Trophoblast cell (in vitro differentiated cells and primary cell): ENCODE measurements around the gene CORO2B.

ENCODE experiments used
- DNase-seq, 2 donors: peaks; one replicate each; pipeline ENCODE4 v3.0.0-alpha.2; 2016
- H2AFZ ChIP-seq: 2 replicates; pipeline ENCODE4 v1.6.1; 2013; ENCODE audit warnings: low read length, moderate library complexity, mild to moderate bottlenecking; ENCODE audit not compliant: insufficient read depth, poor library complexity
- H2AK5ac ChIP-seq: 2 replicates; pipeline ENCODE4 v1.6.1; 2013; ENCODE audit warnings: mild to moderate bottlenecking, low read length
- H2BK120ac ChIP-seq: 2 replicates; pipeline ENCODE4 v1.6.1; 2013; ENCODE audit warnings: low read length, mild to moderate bottlenecking, moderate library complexity; ENCODE audit not compliant: insufficient read depth, poor library complexity
- H2BK12ac ChIP-seq: 2 replicates; pipeline ENCODE4 v1.6.1; 2013; ENCODE audit warnings: mild to moderate bottlenecking, low read length, moderate library complexity
- H2BK5ac ChIP-seq: 2 replicates; pipeline ENCODE4 v1.6.1; 2013; ENCODE audit warnings: low read length, low read depth, moderate library complexity, mild to moderate bottlenecking; ENCODE audit not compliant: poor library complexity
- H3K14ac ChIP-seq: 2 replicates; pipeline ENCODE4 v1.6.1; 2013; ENCODE audit warnings: mild to moderate bottlenecking, low read length
- H3K18ac ChIP-seq: 2 replicates; pipeline ENCODE4 v1.6.1; 2013; ENCODE audit warnings: mild to moderate bottlenecking, low read length
- H3K23ac ChIP-seq: 2 replicates; pipeline ENCODE4 v1.6.1; 2013; ENCODE audit warnings: low read length
- H3K27ac ChIP-seq: 2 replicates; pipeline ENCODE4 v1.5.1; 2013; ENCODE audit warnings: low read depth, mild to moderate bottlenecking, inconsistent platforms, low read length, moderate library complexity
- H3K27me3 ChIP-seq: 2 replicates; pipeline ENCODE4 v1.6.1; 2013; ENCODE audit warnings: inconsistent platforms, mild to moderate bottlenecking, low read length, moderate library complexity; ENCODE audit not compliant: insufficient read depth
- H3K36me3 ChIP-seq, 2 experiments: 1 replicate in 1 of 2; 2 replicates in 1 of 2; pipeline ENCODE4 v1.6.1; 2013; ENCODE audit warnings: low read length in 2 of 2, mild to moderate bottlenecking in 2 of 2, moderate library complexity in 1 of 2; ENCODE audit not compliant: insufficient read depth in 2 of 2, control insufficient read depth in 1 of 2
- H3K4ac ChIP-seq: 2 replicates; pipeline ENCODE4 v1.6.1; 2013; ENCODE audit warnings: low read depth, mild to moderate bottlenecking, low read length, moderate library complexity
- H3K4me1 ChIP-seq, 2 experiments: 1 replicate in 1 of 2; 2 replicates in 1 of 2; pipeline ENCODE4 v1.6.1; 2013; ENCODE audit warnings: low read length in 2 of 2, mild to moderate bottlenecking in 2 of 2, moderate library complexity in 1 of 2; ENCODE audit not compliant: insufficient read depth in 2 of 2, control insufficient read depth in 1 of 2
- H3K4me2 ChIP-seq: 2 replicates; pipeline ENCODE4 v1.6.1; 2013; ENCODE audit warnings: inconsistent platforms, mild to moderate bottlenecking, low read length, moderate library complexity
- H3K4me3 ChIP-seq: 2 replicates; pipeline ENCODE4 v1.5.1; 2013; ENCODE audit warnings: mild to moderate bottlenecking, low read depth, low read length, inconsistent platforms
- H3K79me1 ChIP-seq: one replicate; pipeline ENCODE4 v1.6.1; 2013; ENCODE audit warnings: low read length
- H3K79me2 ChIP-seq: 2 replicates; pipeline ENCODE4 v1.6.1; 2013; ENCODE audit warnings: low read length, mild to moderate bottlenecking; ENCODE audit not compliant: control insufficient read depth, insufficient read depth, poor library complexity
- H3K9ac ChIP-seq: 2 replicates; pipeline ENCODE4 v1.6.1; 2013; ENCODE audit warnings: mild to moderate bottlenecking, low read length
- H3K9me3 ChIP-seq: 2 replicates; pipeline ENCODE4 v1.6.1; 2013; ENCODE audit warnings: low read depth, mild to moderate bottlenecking, control low read depth, inconsistent platforms, low read length; ENCODE audit not compliant: insufficient read depth
- H4K12ac ChIP-seq: 2 replicates; pipeline ENCODE4 v1.6.1; 2013; ENCODE audit warnings: low read depth, mild to moderate bottlenecking, low read length, moderate library complexity
- H4K8ac ChIP-seq: 2 replicates; pipeline ENCODE4 v1.6.1; 2013; ENCODE audit warnings: low read depth, mild to moderate bottlenecking, low read length, moderate library complexity
- H4K91ac ChIP-seq: one replicate; pipeline ENCODE4 v1.6.1; 2013; ENCODE audit warnings: low read depth, mild to moderate bottlenecking, low read length, moderate library complexity
- WGBS: extraction: QIAGEN DNeasy Blood & Tissue Kit; methylation state at CpG from one replicate; pipeline ENCODE4 v1.1.7; 2013; ENCODE audit warnings: missing lambda C conversion rate; ENCODE audit not compliant: insufficient read length, insufficient coverage; ENCODE audit errors: extremely low coverage; 5-methylcytosine and 5-hydroxymethylcytosine counted together

The CORO2B gene

GRCh38 chr15:68642491-68642845 lies 63.7 kb downstream of the CORO2B start:
- WGBS = no CpG with 5 or more reads among the region's 5 CpGs
- Histone ChIP-seq H3K36me3 (no peaks in the 10 kb centered on the region), H2AFZ (no peak overlapping the region), H3K14ac (no peak overlapping the region), H3K27ac (no peak overlapping the region), H3K9me3 (no peaks in the 10 kb centered on the region), H3K18ac (no peak overlapping the region), H2BK12ac (no peak overlapping the region), H3K4me1 (peaks cover 11 to 18% of the 10 kb centered on the region in 2 experiments), H3K4ac (no peak overlapping the region), H2AK5ac (no peak overlapping the region), H3K9ac (no peak overlapping the region), H3K4me2 (no peak overlapping the region), H4K12ac (no peak overlapping the region), H3K79me2 (no peaks in the 10 kb centered on the region), H3K4me3 (no peak overlapping the region), H3K23ac (no peak overlapping the region), H3K27me3 (no peaks in the 10 kb centered on the region), H3K79me1 (peaks cover 6% of the 10 kb centered on the region), H2BK5ac (no peak overlapping the region), H4K91ac (no peak overlapping the region), H4K8ac (no peak overlapping the region), H2BK120ac (no peak overlapping the region)
- DNase-seq = no peak

- peaks cover 11 to 18% of the 10 kb centered on the region in 2 experiments for H3K4me1 ChIP-seq
These were observed 64.5 kb downstream of the CORO2B start for GRCh38 chr15:68643216-68643830.

GRCh38 chr15:68644083-68644904 lies 65.5 kb downstream of the CORO2B start:
- Histone ChIP-seq H3K36me3 (no peaks in the 10 kb centered on the region), H3K27ac (no peak overlapping the region), H4K8ac (no peak overlapping the region), H3K9ac (no peak overlapping the region), H3K4me2 (no peak overlapping the region), H3K23ac (no peak overlapping the region), H3K14ac (no peak overlapping the region), H3K79me1 (peaks cover 6% of the 10 kb centered on the region), H3K27me3 (no peaks in the 10 kb centered on the region), H2AFZ (no peak overlapping the region), H3K4me3 (no peak overlapping the region), H2BK120ac (no peak overlapping the region), H3K79me2 (no peaks in the 10 kb centered on the region), H4K12ac (no peak overlapping the region), H3K4ac (no peak overlapping the region), H2BK5ac (no peak overlapping the region), H3K18ac (no peak overlapping the region), H2BK12ac (no peak overlapping the region), H3K9me3 (no peaks in the 10 kb centered on the region), H3K4me1 (peaks cover 11 to 18% of the 10 kb centered on the region in 2 experiments), H2AK5ac (no peak overlapping the region), H4K91ac (no peak overlapping the region)
- no CpG with 5 or more reads among the region's 8 CpGs for WGBS
- no peak for DNase-seq

More at GRCh38 chr15:68643216-68643830, 64.5 kb downstream of the CORO2B start:
- no CpG with 5 or more reads among the region's 5 CpGs for WGBS
- H3K18ac ChIP-seq = no peak overlapping the region
- H3K36me3 ChIP-seq = no peaks in the 10 kb centered on the region
- no peak overlapping the region for H2BK12ac ChIP-seq
- H3K4me3 ChIP-seq = no peak overlapping the region
- no peak overlapping the region for H2AFZ ChIP-seq
- no peak overlapping the region for H4K12ac ChIP-seq
- no peak overlapping the region for H3K4me2 ChIP-seq
- no peak overlapping the region for H2BK120ac ChIP-seq
- no peak overlapping the region for H2AK5ac ChIP-seq
- no peak for DNase-seq
- no peak overlapping the region for H4K8ac ChIP-seq
- no peak overlapping the region for H3K27ac ChIP-seq
- no peak overlapping the region for H2BK5ac ChIP-seq
- no peaks in the 10 kb centered on the region for H3K27me3 ChIP-seq
- H3K79me2 ChIP-seq = no peaks in the 10 kb centered on the region
- H4K91ac ChIP-seq = no peak overlapping the region
- H3K14ac ChIP-seq = no peak overlapping the region
- H3K9ac ChIP-seq = no peak overlapping the region
- no peaks in the 10 kb centered on the region for H3K9me3 ChIP-seq
- H3K79me1 ChIP-seq = peaks cover 6% of the 10 kb centered on the region
- no peak overlapping the region for H3K4ac ChIP-seq
- H3K23ac ChIP-seq = no peak overlapping the region

- no peak overlapping the region for H3K4ac ChIP-seq
- no peak overlapping the region for H3K23ac ChIP-seq
- H4K12ac ChIP-seq = no peak overlapping the region
- no peak overlapping the region for H3K9ac ChIP-seq
- WGBS = no CpG with 5 or more reads among the region's 17 CpGs
- H2AFZ ChIP-seq = no peak overlapping the region
- no peak overlapping the region for H2AK5ac ChIP-seq
- H3K27me3 ChIP-seq = no peaks in the 10 kb centered on the region
- no peak overlapping the region for H3K14ac ChIP-seq
- DNase-seq = no peak
- peaks cover 11 to 18% of the 10 kb centered on the region in 2 experiments for H3K4me1 ChIP-seq
- H2BK120ac ChIP-seq = no peak overlapping the region
- H3K27ac ChIP-seq = no peak overlapping the region
- no peak overlapping the region for H3K18ac ChIP-seq
- no peaks in the 10 kb centered on the region for H3K79me2 ChIP-seq
- H3K4me2 ChIP-seq = no peak overlapping the region
- H3K79me1 ChIP-seq = peaks cover 6% of the 10 kb centered on the region
- no peak overlapping the region for H4K8ac ChIP-seq
- no peak overlapping the region for H4K91ac ChIP-seq
- H3K36me3 ChIP-seq = no peaks in the 10 kb centered on the region
- no peak overlapping the region for H2BK5ac ChIP-seq
- no peak overlapping the region for H3K4me3 ChIP-seq
- no peaks in the 10 kb centered on the region for H3K9me3 ChIP-seq
- no peak overlapping the region for H2BK12ac ChIP-seq
These were observed 66.2 kb downstream of the CORO2B start for GRCh38 chr15:68644996-68645395.
